Tibial nerve (tissue), 4 donors: ENCODE measurements around the gene CPAMD8.

ENCODE experiments used
- CTCF ChIP-seq, 5 experiments: fragments of 200-600 bp in 3 of 5; fragments of 450-650 bp in 2 of 5; sonication (generic) in 3 of 5; IDR thresholded peaks; one replicate each; pipeline ENCODE4 v1.5.1; 2016 to 2019; ENCODE audit warnings: antibody characterized with exemption in 5 of 5, mild to moderate bottlenecking in 3 of 5, moderate library complexity in 2 of 5
- EP300 ChIP-seq, 2 donors: sonication (generic); formaldehyde crosslinking; IDR thresholded peaks; one replicate each; pipeline ENCODE4 v1.6.1; 2017; ENCODE audit warnings: antibody characterized with exemption in 2 of 2, mild to moderate bottlenecking in 1 of 2
- POLR2A ChIP-seq, 2 donors: fragments of 450-650 bp; IDR thresholded peaks; one replicate each; pipeline ENCODE4 v1.6.1; 2017; ENCODE audit warnings: antibody characterized with exemption in 2 of 2, mild to moderate bottlenecking in 2 of 2, moderate library complexity in 2 of 2

- TF ChIP-seq CTCF (IDR thresholded peaks at IDR 0.05) (no peak), POLR2A (IDR thresholded peaks at IDR 0.05) (no peak), EP300 (IDR thresholded peaks at IDR 0.05) (no peak)
These were observed 20.0 kb downstream of the CPAMD8 start for GRCh38 chr19:17006579-17006978.
